Ishikawa (cell line): ENCODE results near the gene SLC7A10.

Experiments
- CEBPB ChIP-seq: IDR thresholded peaks from 2 replicates; pipeline ENCODE4 v1.6.1; 2012
- EP300 ChIP-seq: IDR thresholded peaks from 2 replicates; pipeline ENCODE4 v1.6.1; 2012; ENCODE audit warnings: borderline replicate concordance
- MAX ChIP-seq: IDR thresholded peaks from 2 replicates; pipeline ENCODE4 v1.6.1; 2012
- NFIC ChIP-seq: IDR thresholded peaks from 2 replicates; pipeline ENCODE4 v1.6.1; 2012
- RAD21 ChIP-seq: IDR thresholded peaks from 2 replicates; pipeline ENCODE4 v1.6.1; 2012; ENCODE audit warnings: low read depth
- REST ChIP-seq: IDR thresholded peaks from 2 replicates; pipeline ENCODE4 v1.6.1; 2012; ENCODE audit warnings: low read depth, mild to moderate bottlenecking
- TCF12 ChIP-seq: IDR thresholded peaks from 2 replicates; pipeline ENCODE4 v1.6.1; 2012; ENCODE audit warnings: low read depth
- TEAD4 ChIP-seq: IDR thresholded peaks from 2 replicates; pipeline ENCODE4 v1.6.1; 2012
- YY1 ChIP-seq: IDR thresholded peaks from 2 replicates; pipeline ENCODE4 v1.6.1; 2012; ENCODE audit warnings: low read depth

GRCh38 chr19:33241091-33241529, 15.5 kb upstream of the SLC7A10 start:
- TF ChIP-seq TCF12, result no peak
- no peak for TF ChIP-seq NFIC
- TF ChIP-seq CEBPB, result no peak
- TF ChIP-seq YY1, result no peak
- no peak for TF ChIP-seq EP300
- TF ChIP-seq REST, result no peak
- no peak for TF ChIP-seq MAX
- no peak for TF ChIP-seq RAD21
- no peak for TF ChIP-seq TEAD4
